SKM-1 (cell line): ENCODE measurements around the gene RALY.
"Not testable (repeated sequence)": the region's sequence is repeated elsewhere in the genome, so short reads cannot be mapped to it uniquely, and the experiment has no call there.

ENCODE experiments used
- DNase-seq: peaks from one replicate; lab custom pipeline; 2025; ENCODE audit not compliant: unreplicated experiment; lab: John Stamatoyannopoulos, UW

The RALY gene

GRCh38 chr20:34104059-34104458, 110.3 kb downstream of the RALY start:
- DNase-seq: no peak

- DNase-seq: no peak
Measured at GRCh38 chr20:34105978-34106675, 112.4 kb downstream of the RALY start.

- DNase-seq: no peak
Measured at GRCh38 chr20:34108616-34109174, 115.0 kb downstream of the RALY start.

- no peak for DNase-seq
Measured at GRCh38 chr20:34109442-34109841, 115.7 kb downstream of the RALY start.

- no peak for DNase-seq
Measured at GRCh38 chr20:34110025-34110744, 116.5 kb downstream of the RALY start.

- DNase-seq: no peak
Measured at GRCh38 chr20:34110745-34111641, 117.3 kb downstream of the RALY start.

GRCh38 chr20:34111702-34112599, 118.2 kb downstream of the RALY start, which contains the start of gene EIF2S2:
Gene EIF2S2 (minus strand): TSS chr20:34112243. CDS start chr20:34112110, 133 bp downstream.
- DNase-seq: peak; percentile 97

GRCh38 chr20:34112600-34113101, 118.9 kb downstream of the RALY start:
- no peak for DNase-seq

GRCh38 chr20:34114809-34115208, 121.1 kb downstream of the RALY start:
- no peak for DNase-seq

- no peak for DNase-seq
Measured at GRCh38 chr20:34115232-34115631, 121.5 kb downstream of the RALY start.

- DNase-seq: no peak
Measured at GRCh38 chr20:34120213-34120612, 126.5 kb downstream of the RALY start.

- DNase-seq: no peak
Measured at GRCh38 chr20:34122274-34122980, 128.7 kb downstream of the RALY start.

GRCh38 chr20:34123309-34123708, 129.6 kb downstream of the RALY start:
- DNase-seq: no peak

- no peak for DNase-seq
Measured at GRCh38 chr20:34124469-34125249, 130.9 kb downstream of the RALY start.

- no peak for DNase-seq
Measured at GRCh38 chr20:34127792-34128191, 134.1 kb downstream of the RALY start.

- DNase-seq: peak; percentile 45
Measured at GRCh38 chr20:34129518-34130162, 135.9 kb downstream of the RALY start.

- no peak for DNase-seq
Measured at GRCh38 chr20:34131491-34131890, 137.8 kb downstream of the RALY start.

- not testable (repeated sequence) for DNase-seq
Measured at GRCh38 chr20:34132491-34132890, 138.8 kb downstream of the RALY start.
